H1 (cell line): ENCODE measurements around the gene ASXL1. TPM values are rescaled to one million over a fixed set of nuclear protein-coding genes. Genes with fewer than 3 reads are reported as not detected.

ENCODE experiments used
- CTCF ChIA-PET: fragments of 300-600 bp; sonication (Branson Sonifier 250); formaldehyde crosslinking; loops from one replicate; lab custom pipeline; 2021; ENCODE audit not compliant: partially characterized antibody; lab: Charles Lee
- POLR2A ChIA-PET: fragments of 300-600 bp; sonication (Branson Sonifier 250); formaldehyde crosslinking; loops from one replicate; lab custom pipeline; 2021; ENCODE audit warnings: inconsistent platforms; ENCODE audit not compliant: partially characterized antibody; lab: Charles Lee
- DNase-seq, 2 experiments: peaks; one replicate each; pipeline versions ENCODE4 v3.0.0 to v3.0.0-alpha.2; 2010 to 2022; ENCODE audit warnings: low spot score in 2 of 2, low read depth in 1 of 2, mixed read lengths in 1 of 2
- FAIRE-seq: peaks from 2 replicates; lab custom pipeline; 2011; peaks lifted over from hg19 to GRCh38; lab: Jason Lieb, UNC
- H2AFZ ChIP-seq: 2 replicates; pipeline ENCODE4 v1.8.1; 2012; ENCODE audit warnings: low read length, inconsistent platforms
- H2AK5ac ChIP-seq: 2 replicates; pipeline ENCODE4 v1.6.1; 2013; ENCODE audit warnings: low read depth, low read length
- H2BK120ac ChIP-seq: replicated peaks from 2 replicates; pipeline ENCODE3; 2013; ENCODE audit warnings: low read depth, low read length, inconsistent platforms
- H2BK12ac ChIP-seq: 2 replicates; pipeline ENCODE4 v1.6.1; 2013; ENCODE audit warnings: low read depth, low read length
- H2BK15ac ChIP-seq: 2 replicates; pipeline ENCODE4 v1.6.1; 2013; ENCODE audit warnings: low read length
- H2BK20ac ChIP-seq: 2 replicates; pipeline ENCODE4 v1.6.1; 2013; ENCODE audit warnings: low read length
- H2BK5ac ChIP-seq: 2 replicates; pipeline ENCODE4 v1.6.1; 2013; ENCODE audit warnings: low read depth, low read length
- H3K14ac ChIP-seq: 2 replicates; pipeline ENCODE4 v1.6.1; 2013; ENCODE audit warnings: inconsistent platforms; ENCODE audit not compliant: insufficient read length
- H3K18ac ChIP-seq: 2 replicates; pipeline ENCODE4 v1.6.1; 2013; ENCODE audit warnings: low read length; ENCODE audit errors: extremely low read depth
- H3K23ac ChIP-seq: 2 replicates; pipeline ENCODE4 v1.6.1; 2013; ENCODE audit warnings: inconsistent platforms; ENCODE audit not compliant: insufficient read length
- H3K23me2 ChIP-seq: 2 replicates; pipeline ENCODE4 v1.6.1; 2013; ENCODE audit warnings: low read depth, low read length
- H3K27ac ChIP-seq: 2 replicates; pipeline ENCODE4 v1.6.1; 2011; ENCODE audit warnings: low read depth, low read length, inconsistent platforms
- H3K27me3 ChIP-seq, 4 experiments: replicated peaks in 1 of 4; 1 replicate in 1 of 4; 2 replicates in 3 of 4; pipeline versions ENCODE4 v1.6.1 to v1.8.1; 2011 to 2013; ENCODE audit warnings: low read length in 3 of 4, mild to moderate bottlenecking in 3 of 4, inconsistent platforms in 2 of 4, mixed read lengths in 2 of 4, moderate library complexity in 1 of 4; ENCODE audit not compliant: control insufficient read depth in 3 of 4, insufficient read depth in 3 of 4; ENCODE audit errors: extremely low read depth in 1 of 4
- H3K36me3 ChIP-seq, 4 experiments: 2 replicates each; pipeline versions ENCODE4 v1.6.1 to v1.8.1; 2011 to 2013; ENCODE audit warnings: mild to moderate bottlenecking in 4 of 4, low read length in 3 of 4, moderate library complexity in 2 of 4, control low read depth in 1 of 4, inconsistent platforms in 1 of 4; ENCODE audit not compliant: insufficient read depth in 4 of 4, control insufficient read depth in 2 of 4
- H3K4ac ChIP-seq: replicated peaks from 2 replicates; pipeline ENCODE3; 2013; ENCODE audit warnings: low read length, low read depth, mixed read lengths, inconsistent platforms; ENCODE audit not compliant: insufficient read length
- H3K4me1 ChIP-seq, 4 experiments: replicated peaks in 1 of 4; 1 replicate in 1 of 4; 2 replicates in 3 of 4; pipeline versions ENCODE4 v1.6.1 to v1.8.1; 2011 to 2013; ENCODE audit warnings: low read length in 3 of 4, inconsistent platforms in 2 of 4, mixed read lengths in 1 of 4; ENCODE audit not compliant: insufficient read depth in 4 of 4, control insufficient read depth in 3 of 4
- H3K4me2 ChIP-seq, 2 experiments: 2 replicates each; pipeline versions ENCODE4 v1.6.1 to v1.8.1; 2011 to 2013; ENCODE audit warnings: low read depth in 2 of 2, low read length in 2 of 2, control low read depth in 1 of 2, inconsistent platforms in 1 of 2, mild to moderate bottlenecking in 1 of 2; ENCODE audit not compliant: insufficient read depth in 1 of 2
- H3K4me3 ChIP-seq, 4 experiments: fragments of 200-600, 300-600 bp in 1 of 4; sonication (generic), shearing (Covaris generic), sonication (Bioruptor Twin) in 1 of 4; 2 replicates each; pipeline versions ENCODE4 v1.5.1 to v1.8.1; 2011 to 2016; ENCODE audit warnings: low read length in 4 of 4, low read depth in 3 of 4, control low read depth in 2 of 4, inconsistent platforms in 2 of 4, mild to moderate bottlenecking in 2 of 4, mixed read lengths in 1 of 4, moderate library complexity in 1 of 4; ENCODE audit not compliant: insufficient read depth in 2 of 4; ENCODE audit errors: extremely low read depth in 1 of 4
- H3K56ac ChIP-seq: replicated peaks from 2 replicates; pipeline ENCODE3; 2013; ENCODE audit warnings: low read depth, mild to moderate bottlenecking, mixed read lengths, low read length, inconsistent platforms; ENCODE audit not compliant: insufficient read length
- H3K79me1 ChIP-seq: 2 replicates; pipeline ENCODE4 v1.6.1; 2013; ENCODE audit warnings: low read depth, low read length, control low read depth
- H3K79me2 ChIP-seq, 2 experiments: 2 replicates each; pipeline versions ENCODE4 v1.6.1 to v1.8.1; 2012 to 2013; ENCODE audit warnings: low read length in 2 of 2, mild to moderate bottlenecking in 2 of 2, inconsistent platforms in 1 of 2; ENCODE audit not compliant: insufficient read depth in 2 of 2, control insufficient read depth in 1 of 2
- H3K9ac ChIP-seq, 4 experiments: replicated peaks in 1 of 4; 1 replicate in 1 of 4; 2 replicates in 3 of 4; pipeline versions ENCODE4 v1.6.1 to v1.8.1; 2011 to 2013; ENCODE audit warnings: low read depth in 3 of 4, low read length in 3 of 4, control low read depth in 2 of 4, mild to moderate bottlenecking in 2 of 4, moderate library complexity in 2 of 4, inconsistent platforms in 1 of 4; ENCODE audit errors: extremely low read depth in 1 of 4
- H3K9me3 ChIP-seq, 2 experiments: 2 replicates each; pipeline versions ENCODE4 v1.6.1 to v1.8.1; 2012 to 2013; ENCODE audit warnings: mild to moderate bottlenecking in 2 of 2, moderate library complexity in 2 of 2, control low read depth in 1 of 2, inconsistent platforms in 1 of 2, low read depth in 1 of 2, low read length in 1 of 2, mixed read lengths in 1 of 2; ENCODE audit not compliant: insufficient read depth in 2 of 2
- H4K20me1 ChIP-seq, 2 experiments: replicated peaks in 1 of 2; 2 replicates each; pipeline versions ENCODE3 to v1.8.1; 2011 to 2013; ENCODE audit warnings: inconsistent platforms in 2 of 2, low read length in 2 of 2, mild to moderate bottlenecking in 1 of 2; ENCODE audit not compliant: insufficient read depth in 2 of 2, control insufficient read depth in 1 of 2
- H4K5ac ChIP-seq: 2 replicates; pipeline ENCODE4 v1.6.1; 2013; ENCODE audit warnings: low read length, low read depth, mixed read lengths, inconsistent platforms; ENCODE audit not compliant: insufficient read length
- H4K8ac ChIP-seq: 2 replicates; pipeline ENCODE4 v1.8.0; 2013; ENCODE audit warnings: mild to moderate bottlenecking, moderate library complexity, low read length, inconsistent platforms; ENCODE audit not compliant: insufficient read depth; ENCODE audit errors: extremely low read depth
- H4K91ac ChIP-seq: replicated peaks from 2 replicates; pipeline ENCODE3; 2013; ENCODE audit warnings: low read length, mixed read lengths, inconsistent platforms; ENCODE audit not compliant: insufficient read length
- BCL11A ChIP-seq, 2 experiments: IDR thresholded peaks; one replicate each; pipeline ENCODE4 v1.6.1; 2011; ENCODE audit warnings: low read depth in 2 of 2, low read length in 2 of 2, mild to moderate bottlenecking in 2 of 2
- CTBP2 ChIP-seq: IDR thresholded peaks from 2 replicates; pipeline ENCODE4 v1.7.0; 2011; ENCODE audit warnings: borderline replicate concordance, mild to moderate bottlenecking, moderate library complexity, mixed read lengths, low read length; ENCODE audit not compliant: insufficient read depth, insufficient read length
- SAP30 ChIP-seq: fragments of 300-600 bp; sonication (generic); IDR thresholded peaks from 2 replicates; pipeline ENCODE4 v1.7.1; 2012; ENCODE audit warnings: low read length, moderate library complexity, mild to moderate bottlenecking, inconsistent platforms; ENCODE audit not compliant: insufficient read depth, insufficient replicate concordance
- SP2 ChIP-seq: IDR thresholded peaks from 2 replicates; pipeline ENCODE4 v1.6.1; 2012; ENCODE audit warnings: mild to moderate bottlenecking, low read length, inconsistent platforms
- TEAD4 ChIP-seq: IDR thresholded peaks from 2 replicates; pipeline ENCODE4 v1.6.1; 2012; ENCODE audit warnings: low read depth, low read length, inconsistent platforms, mixed read lengths
- WGBS, 2 experiments: shearing (Covaris generic) in 1 of 2; methylation state at CpG; one replicate each; pipeline versions ENCODE4 v1.1.6 to v1.1.7; 2013 to 2015; ENCODE audit warnings: low lambda C conversion rate in 2 of 2, mixed read lengths in 2 of 2, inconsistent platforms in 1 of 2, low coverage in 1 of 2, missing lambda C conversion rate in 1 of 2; ENCODE audit not compliant: insufficient replicate concordance in 2 of 2, insufficient coverage in 1 of 2, insufficient read length in 1 of 2; ENCODE audit errors: extremely low coverage in 1 of 2, missing lambda C conversion rate in 1 of 2; 5-methylcytosine and 5-hydroxymethylcytosine counted together
- polyA plus RNA-seq, 7 experiments: library from polyadenylated mRNA; depleted of rRNA in 3 of 7; stranded (reverse) in 5 of 7; unstranded in 2 of 7; fragments of >200 nt in 5 of 7; fragments of 200-250 nt in 2 of 7; gene quantifications; 1 replicate in 5 of 7; 2 replicates in 1 of 7; 4 replicates in 1 of 7; pipeline versions ENCODE4 v1.2.1 to v1.2.3, GENCODE V29; 2011 to 2013; ENCODE audit warnings: missing spikeins in 2 of 7, mixed read lengths in 2 of 7
- total RNA-seq: library from RNA; stranded (reverse); fragmentation: NEBNext Ultra II Directional; extraction: Animal tissue kit (Norgen Biotek cat#: 25700); gene quantifications from 2 replicates; pipeline ENCODE4 v1.2.1, GENCODE V29; 2021
- TF ChIP-seq, protein P1 (sequence below), 3 experiments: IDR thresholded peaks; 1 replicate in 2 of 3; 2 replicates in 1 of 3; pipeline versions ENCODE4 v1.5.1 to v1.6.1; 2011; ENCODE audit warnings: low read length in 3 of 3, mild to moderate bottlenecking in 3 of 3, inconsistent platforms in 2 of 3, low read depth in 1 of 3, moderate library complexity in 1 of 3; ENCODE audit not compliant: insufficient read depth in 1 of 3; ENCODE audit errors: control extremely low read depth in 1 of 3
- TF ChIP-seq, protein P2 (sequence below): IDR thresholded peaks from 2 replicates; pipeline ENCODE4 v1.6.1; 2012; ENCODE audit warnings: inconsistent platforms
- TF ChIP-seq, protein P3 (sequence below): IDR thresholded peaks from 2 replicates; pipeline ENCODE4 v1.6.1; 2011; ENCODE audit warnings: low read depth, mild to moderate bottlenecking, low read length; ENCODE audit not compliant: insufficient read depth

Gene ASXL1
- total and polyA plus RNA-seq, 2 of the 8 experiments (the other 6 are each of a cell fraction or from before 2014, with no cell fraction given) = 10.6 to 26.5 TPM

DNA sequence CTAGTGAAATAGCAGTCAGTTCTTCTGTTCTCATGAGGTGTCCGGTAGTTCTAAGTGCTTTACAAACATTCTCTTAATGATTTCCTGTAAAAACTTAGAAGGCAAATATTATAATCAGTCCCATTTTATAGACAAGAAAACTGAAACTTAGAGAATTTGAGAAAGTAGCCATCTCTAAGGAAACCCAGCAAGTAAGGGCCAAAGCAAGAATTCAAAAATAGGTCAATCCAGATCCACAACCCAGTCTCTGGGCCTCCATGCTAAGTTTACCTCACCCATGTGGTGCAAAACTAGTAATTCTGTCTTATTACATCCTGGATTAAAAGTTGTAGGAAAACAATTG lies 27.6 kb upstream of the ASXL1 start:
- Histone ChIP-seq H3K27me3 (no peaks in the 10 kb centered on the region), H3K18ac (no peak overlapping the region), H2AFZ (no peak overlapping the region), H3K56ac (no peak overlapping the region), H4K8ac (no peak overlapping the region), H2BK15ac (no peak overlapping the region), H3K9me3 (no peaks in the 10 kb centered on the region), H3K4ac (no peak overlapping the region), H3K14ac (no peak overlapping the region), H3K27ac (no peak overlapping the region), H2BK5ac (no peak overlapping the region), H3K4me2 (no peak overlapping the region), H3K4me1 (no peaks in the 10 kb centered on the region), H4K91ac (no peak overlapping the region), H2AK5ac (no peak overlapping the region), H3K9ac (no peak overlapping the region), H4K20me1 (peaks cover 0 to 4% of the 10 kb centered on the region in 2 experiments), H3K36me3 (peaks cover 0 to 15% (median 5%) of the 10 kb centered on the region in 4 experiments; a peak in 5 of 8 replicates), H2BK12ac (no peak overlapping the region), H3K23me2 (no peaks in the 10 kb centered on the region), H3K23ac (no peak overlapping the region), H4K5ac (no peak overlapping the region), H2BK120ac (no peak overlapping the region), H3K4me3 (no peak overlapping the region), H3K79me2 (no peaks in the 10 kb centered on the region), H3K79me1 (no peaks in the 10 kb centered on the region), H2BK20ac (no peak overlapping the region)
- ChIA-PET POLR2A (no interaction called here), CTCF (interaction anchor here (0.7 kb wide), 1 partner anchor 744 kb away, joined by 3 read pairs; no protein-coding TSS in a partner anchor)
- FAIRE-seq (no peak), DNase-seq (no peak)
- WGBS, 2 experiments = 92% methylated on average over 1 of the region's 1 CpG; no CpG with 5 or more reads in 1 of the 2 experiments
- TF ChIP-seq SP2 = no peak
- TF ChIP-seq TEAD4 = no peak
- TF ChIP-seq, protein P1, sequence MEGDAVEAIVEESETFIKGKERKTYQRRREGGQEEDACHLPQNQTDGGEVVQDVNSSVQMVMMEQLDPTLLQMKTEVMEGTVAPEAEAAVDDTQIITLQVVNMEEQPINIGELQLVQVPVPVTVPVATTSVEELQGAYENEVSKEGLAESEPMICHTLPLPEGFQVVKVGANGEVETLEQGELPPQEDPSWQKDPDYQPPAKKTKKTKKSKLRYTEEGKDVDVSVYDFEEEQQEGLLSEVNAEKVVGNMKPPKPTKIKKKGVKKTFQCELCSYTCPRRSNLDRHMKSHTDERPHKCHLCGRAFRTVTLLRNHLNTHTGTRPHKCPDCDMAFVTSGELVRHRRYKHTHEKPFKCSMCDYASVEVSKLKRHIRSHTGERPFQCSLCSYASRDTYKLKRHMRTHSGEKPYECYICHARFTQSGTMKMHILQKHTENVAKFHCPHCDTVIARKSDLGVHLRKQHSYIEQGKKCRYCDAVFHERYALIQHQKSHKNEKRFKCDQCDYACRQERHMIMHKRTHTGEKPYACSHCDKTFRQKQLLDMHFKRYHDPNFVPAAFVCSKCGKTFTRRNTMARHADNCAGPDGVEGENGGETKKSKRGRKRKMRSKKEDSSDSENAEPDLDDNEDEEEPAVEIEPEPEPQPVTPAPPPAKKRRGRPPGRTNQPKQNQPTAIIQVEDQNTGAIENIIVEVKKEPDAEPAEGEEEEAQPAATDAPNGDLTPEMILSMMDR (IDR thresholded peaks at IDR 0.05; ENCODE audit: control extremely low read depth in 1 of 3, insufficient read depth in 1 of 3, low read depth in 1 of 3, low read length in 3 of 3) = no peak
- TF ChIP-seq BCL11A (IDR thresholded peaks at IDR 0.05; ENCODE audit: low read depth in 2 of 2, low read length in 2 of 2) = no peak
- TF ChIP-seq, protein P2, sequence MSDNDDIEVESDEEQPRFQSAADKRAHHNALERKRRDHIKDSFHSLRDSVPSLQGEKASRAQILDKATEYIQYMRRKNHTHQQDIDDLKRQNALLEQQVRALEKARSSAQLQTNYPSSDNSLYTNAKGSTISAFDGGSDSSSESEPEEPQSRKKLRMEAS = no peak
- TF ChIP-seq SAP30 = no peak
- no peak for TF ChIP-seq CTBP2
- TF ChIP-seq, protein P3, sequence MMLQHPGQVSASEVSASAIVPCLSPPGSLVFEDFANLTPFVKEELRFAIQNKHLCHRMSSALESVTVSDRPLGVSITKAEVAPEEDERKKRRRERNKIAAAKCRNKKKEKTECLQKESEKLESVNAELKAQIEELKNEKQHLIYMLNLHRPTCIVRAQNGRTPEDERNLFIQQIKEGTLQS = no peak
